Epidermal melanocyte (primary cell): ENCODE data around the gene COX14.
A peak's percentile ranks its signal among the peaks of the same experiment; 100 is the strongest.
"Not testable (repeated sequence)": the region's sequence is repeated elsewhere in the genome, so short reads cannot be mapped to it uniquely, and the experiment has no call there.

Source experiments
- DNase-seq: peaks from one replicate; pipeline ENCODE4 v3.0.0; 2011; ENCODE audit warnings: low spot score; ENCODE audit not compliant: insufficient read length

Gene COX14

DNA sequence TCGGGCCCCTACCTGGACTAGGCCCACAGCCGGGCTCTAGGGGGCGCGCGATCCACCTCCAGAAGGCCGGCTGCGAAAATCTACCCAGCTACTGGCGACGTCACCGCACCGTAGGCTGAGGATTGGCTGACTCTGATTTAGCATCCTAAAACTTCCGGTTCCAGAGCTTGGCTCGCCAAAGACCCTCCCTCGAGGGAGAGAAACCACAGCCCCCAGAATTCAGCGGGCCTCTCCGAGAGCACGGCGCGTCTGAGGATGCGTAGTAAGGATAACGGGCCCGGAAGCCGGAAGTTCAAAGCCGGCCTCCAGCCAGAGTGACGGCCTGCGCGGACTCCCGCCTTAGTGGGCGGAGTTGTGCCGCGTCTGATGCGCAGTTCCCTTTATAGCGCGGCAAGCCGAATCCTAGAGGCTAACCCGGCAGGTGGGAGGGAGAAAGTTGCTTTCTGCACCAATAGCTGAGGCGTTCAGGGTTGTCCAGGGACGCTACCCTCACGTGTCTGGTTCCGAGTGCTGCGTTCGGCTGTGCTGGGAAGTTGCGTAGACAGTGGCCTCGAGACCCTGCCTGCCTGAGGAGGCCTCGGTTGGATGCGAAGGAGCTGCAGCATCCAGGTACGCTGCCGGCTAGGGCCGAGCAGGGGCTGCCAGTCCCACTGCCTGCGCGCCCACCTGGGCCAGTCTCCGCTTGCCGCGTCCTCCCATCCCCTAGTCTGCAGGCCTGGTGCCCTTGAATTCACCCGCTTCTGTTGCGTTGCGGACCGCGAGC lies at the start of gene COX14:
COX14 (plus strand) TSS at position 544 of the 763 bp plus-strand sequence. CDS start 7,808 bp downstream, outside the sequence.
- DNase-seq = peak; percentile 96

GRCh38 chr12:50062728-50063460 lies 49.1 kb upstream of the COX14 start:
- no peak for DNase-seq

DNA sequence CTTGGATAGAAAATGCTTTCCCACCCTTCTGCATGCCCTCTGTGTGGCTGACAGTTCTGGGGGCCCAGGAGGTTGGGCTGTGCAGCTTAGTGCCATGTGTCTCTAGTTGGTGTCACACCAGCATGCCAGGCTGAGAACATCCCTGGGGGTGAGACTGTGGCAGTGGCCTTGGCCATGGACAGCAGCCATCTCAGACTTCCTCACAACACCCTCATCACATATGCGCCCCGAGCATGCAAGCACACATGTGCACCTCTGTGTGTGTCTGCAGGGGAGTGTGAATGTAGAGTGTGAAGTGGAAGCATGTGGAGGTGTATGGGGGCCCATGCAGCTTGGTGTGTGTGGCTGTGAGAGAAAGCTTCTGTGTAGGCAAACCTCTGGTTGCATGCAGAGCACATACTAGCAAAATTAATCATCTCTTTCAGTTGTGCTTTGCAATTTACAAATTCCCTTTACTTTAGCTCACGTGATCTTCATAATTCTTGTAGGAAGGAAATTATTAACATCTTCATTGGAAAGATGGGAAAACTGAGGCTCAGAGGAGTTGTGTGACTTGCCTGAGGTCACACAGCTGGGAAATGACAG lies 46.2 kb upstream of the COX14 start:
- no peak for DNase-seq

DNA sequence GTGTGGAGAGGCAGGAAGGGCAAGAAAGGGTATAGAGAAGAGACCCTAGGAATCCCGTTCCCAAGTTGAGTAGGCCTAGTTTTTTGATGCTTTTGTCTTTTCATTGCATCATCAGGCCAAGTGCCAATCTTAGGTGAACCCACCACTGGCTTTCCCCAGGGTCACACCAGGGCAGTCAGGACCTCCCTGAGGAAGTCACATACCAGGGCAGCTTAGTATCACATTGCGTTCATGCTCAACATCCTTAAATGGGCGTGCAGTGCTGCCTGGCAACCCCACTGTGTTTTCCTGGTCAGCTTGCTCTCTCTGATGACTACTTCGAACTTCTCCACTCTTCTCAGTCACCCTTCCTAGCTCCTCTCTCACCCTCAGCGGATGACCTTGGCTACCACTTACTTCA lies 45.6 kb upstream of the COX14 start:
- no peak for DNase-seq

DNA sequence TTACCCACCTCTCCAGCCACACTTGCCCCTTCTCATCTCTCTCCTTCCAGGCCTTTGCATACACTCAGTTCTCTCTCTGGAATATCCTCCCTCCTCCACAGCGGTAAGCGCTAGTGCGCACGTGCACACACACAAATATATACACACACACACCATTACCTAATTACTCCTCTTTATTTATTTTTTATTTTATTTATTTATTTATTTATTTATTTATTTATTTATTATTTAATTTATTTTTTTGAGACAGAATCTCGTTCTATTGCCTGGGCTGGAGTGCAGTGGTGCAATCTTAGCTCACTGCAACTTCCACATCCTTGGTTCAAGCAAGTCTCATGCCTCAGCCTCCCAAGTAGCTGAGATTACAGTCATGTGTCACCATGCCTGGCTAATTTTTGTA lies 43.0 kb upstream of the COX14 start:
- DNase-seq = no peak

DNA sequence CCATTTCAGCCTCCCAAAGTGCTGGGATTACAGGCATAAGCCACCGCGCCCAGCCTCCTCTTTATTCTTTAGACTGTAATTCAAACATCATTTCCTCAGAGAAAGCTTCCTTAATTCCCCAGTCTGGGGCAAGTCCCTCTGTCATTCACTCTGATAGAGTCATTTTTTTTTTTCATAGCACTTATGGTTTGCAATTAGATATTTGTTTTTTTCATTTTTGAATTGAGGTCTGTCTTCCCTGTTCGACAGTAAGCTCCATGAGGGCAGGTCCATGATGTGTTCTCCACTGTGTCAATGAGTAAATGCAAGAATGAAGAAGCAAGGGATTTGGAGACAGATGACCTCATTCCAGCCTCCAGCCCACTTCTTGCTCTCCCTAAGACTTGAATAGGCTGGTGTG lies 42.5 kb upstream of the COX14 start:
- no peak for DNase-seq

DNA sequence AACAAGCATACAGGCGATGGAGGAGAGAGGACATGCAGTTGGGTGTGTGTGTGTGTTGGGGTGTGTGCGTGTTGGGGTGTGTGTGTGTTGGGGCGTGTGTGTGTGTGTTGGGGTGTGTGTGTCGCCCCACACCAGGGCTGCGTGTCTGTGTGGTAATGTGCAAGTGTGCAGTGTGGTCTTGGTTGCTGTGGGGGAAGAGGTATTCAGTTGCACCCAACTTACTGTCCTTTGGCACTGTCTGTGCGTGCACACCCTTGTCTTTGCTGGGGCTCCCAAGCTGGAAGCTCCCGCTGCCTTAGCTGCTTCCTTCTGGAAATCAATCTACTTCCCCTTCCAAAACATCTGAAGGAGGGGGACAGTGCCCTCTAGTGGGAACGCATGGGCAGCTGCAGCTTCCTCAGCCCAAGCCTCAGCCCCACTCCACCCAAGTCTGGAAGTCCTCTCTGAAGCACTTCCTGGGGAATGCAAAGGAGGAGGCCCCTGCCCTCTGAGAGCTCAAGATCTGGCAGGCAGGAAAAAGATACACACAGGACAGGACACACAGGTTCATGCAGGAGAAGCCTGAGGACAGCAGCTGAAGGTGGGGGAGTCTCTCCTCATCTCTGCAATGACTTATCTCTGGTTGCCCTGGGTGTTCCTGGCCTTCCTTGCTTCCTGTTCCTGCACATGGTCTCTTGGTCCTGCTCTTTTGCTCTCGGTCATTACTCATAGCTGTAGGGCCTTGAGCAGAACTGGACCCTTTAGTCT lies 41.5 kb upstream of the COX14 start:
- DNase-seq = peak; percentile 64

DNA sequence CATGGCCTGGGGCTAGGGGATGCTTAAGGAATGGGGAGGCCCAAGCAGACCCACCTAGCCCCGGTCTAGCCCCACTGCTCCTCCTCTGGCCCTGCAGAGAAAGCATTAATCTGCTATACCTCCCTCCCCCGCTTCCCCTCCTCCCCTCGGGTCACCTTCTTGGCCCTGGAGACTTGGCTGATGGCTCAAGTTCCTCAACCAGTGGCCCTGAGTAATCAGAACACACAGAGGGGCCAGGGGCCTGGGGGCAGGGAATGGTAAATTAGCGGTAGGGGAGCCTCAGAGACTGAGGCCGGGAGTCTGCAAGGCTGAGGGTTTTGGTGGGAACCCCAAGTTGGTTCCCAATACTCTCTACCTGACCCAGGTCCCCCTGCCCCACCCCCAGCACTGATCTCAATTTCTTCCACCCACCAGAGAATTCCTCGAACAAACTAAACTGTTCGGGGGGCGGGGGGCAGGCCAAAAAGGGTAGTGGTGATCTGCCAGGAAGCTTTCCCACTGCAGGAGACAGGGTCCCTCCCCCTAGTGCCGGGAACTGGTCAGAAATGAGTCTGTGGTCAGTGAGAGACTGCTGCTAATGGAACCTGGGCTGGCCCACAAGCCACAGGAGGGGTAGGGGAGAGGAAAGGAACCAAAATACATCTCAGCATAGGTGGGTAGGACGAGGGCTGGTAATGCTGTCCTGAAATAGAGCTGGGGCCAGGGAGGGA lies 39.7 kb upstream of the COX14 start:
- no peak for DNase-seq

DNA sequence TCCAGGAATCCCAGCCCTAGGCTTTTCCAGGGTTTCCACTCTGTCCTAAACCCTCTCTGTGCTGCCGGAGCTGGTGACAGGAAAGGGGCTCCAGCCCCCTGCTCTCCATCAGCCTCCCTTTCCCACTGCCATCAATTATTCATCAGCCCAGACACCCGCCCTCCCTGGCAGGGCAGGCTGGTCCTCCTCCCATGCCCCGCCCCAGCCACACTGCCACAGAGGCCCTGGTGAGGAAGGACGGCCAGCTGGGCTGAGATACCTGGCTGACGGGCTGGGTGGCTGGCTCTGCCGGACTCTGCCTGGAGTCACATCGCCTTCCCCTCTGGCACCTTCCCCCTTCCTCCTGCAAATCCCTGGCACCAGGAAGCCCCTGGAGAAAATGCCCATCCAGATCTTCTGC lies 38.8 kb upstream of the COX14 start:
- DNase-seq = no peak

- DNase-seq = no peak
Observed at GRCh38 chr12:50073712-50074111, 38.3 kb upstream of the COX14 start.

DNA sequence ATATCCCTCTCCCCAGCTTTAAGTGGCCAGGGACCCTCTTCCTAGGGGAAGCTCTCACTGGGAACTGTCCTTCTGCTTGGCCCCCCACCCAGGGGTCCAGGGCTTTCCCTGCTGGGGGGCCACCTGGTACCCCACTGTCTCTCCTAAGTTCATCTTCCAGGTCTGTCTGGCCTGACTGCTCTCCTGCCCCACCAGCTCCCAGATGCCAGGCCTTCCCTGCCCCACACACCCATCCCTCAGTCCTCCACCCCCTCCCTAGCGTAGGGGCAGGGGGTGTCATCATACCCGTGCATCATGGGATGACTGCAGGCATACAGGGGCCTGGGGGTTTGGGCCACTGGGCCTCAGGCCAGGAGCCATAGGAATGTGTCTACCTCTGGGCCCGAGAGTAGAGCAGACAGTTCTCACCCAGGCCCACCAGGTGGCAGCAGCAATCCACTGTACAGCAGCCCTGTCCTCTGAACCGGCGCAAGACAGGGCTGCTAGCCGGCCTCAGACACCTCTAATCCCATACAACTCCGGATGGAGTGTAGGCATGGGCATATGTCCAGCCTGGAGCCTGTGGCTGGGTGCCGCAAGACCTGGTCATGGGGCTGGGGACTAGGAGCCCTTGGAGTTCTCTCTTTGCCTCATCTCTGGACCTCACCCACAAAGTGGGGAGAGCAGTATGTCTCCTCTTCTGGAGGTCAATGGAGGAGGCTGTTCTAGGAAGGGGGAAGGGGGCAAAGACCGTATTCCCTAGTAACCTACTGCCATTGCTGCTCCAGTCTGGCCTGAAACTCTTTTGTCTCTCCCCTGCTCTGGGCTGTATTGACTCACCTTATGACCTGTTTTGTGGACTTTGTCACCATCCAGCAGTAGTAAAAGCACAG lies 36.9 kb upstream of the COX14 start:
- peak; percentile 60 for DNase-seq

- no peak for DNase-seq
Observed at GRCh38 chr12:50075808-50076170, 36.2 kb upstream of the COX14 start.

DNA sequence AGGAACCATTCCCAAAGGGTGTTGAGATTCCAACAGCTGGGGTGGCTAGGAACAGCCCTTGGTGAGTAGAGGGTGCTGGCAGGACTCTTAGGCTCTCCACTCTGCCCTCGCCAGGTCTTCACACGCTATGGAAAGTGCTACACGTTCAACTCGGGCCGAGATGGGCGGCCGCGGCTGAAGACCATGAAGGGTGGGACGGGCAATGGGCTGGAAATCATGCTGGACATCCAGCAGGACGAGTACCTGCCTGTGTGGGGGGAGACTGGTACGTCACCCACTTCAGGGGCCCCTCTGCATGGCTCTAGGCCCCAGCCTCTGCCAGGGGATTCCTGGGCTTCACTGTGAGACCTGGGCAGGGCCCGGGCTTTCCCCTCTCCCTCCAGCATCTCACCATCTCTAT lies 34.9 kb upstream of the COX14 start:
- DNase-seq = no peak

GRCh38 chr12:50078281-50078680 lies 33.8 kb upstream of the COX14 start:
- DNase-seq = no peak

GRCh38 chr12:50079771-50080170 lies 32.3 kb upstream of the COX14 start:
- no peak for DNase-seq

DNA sequence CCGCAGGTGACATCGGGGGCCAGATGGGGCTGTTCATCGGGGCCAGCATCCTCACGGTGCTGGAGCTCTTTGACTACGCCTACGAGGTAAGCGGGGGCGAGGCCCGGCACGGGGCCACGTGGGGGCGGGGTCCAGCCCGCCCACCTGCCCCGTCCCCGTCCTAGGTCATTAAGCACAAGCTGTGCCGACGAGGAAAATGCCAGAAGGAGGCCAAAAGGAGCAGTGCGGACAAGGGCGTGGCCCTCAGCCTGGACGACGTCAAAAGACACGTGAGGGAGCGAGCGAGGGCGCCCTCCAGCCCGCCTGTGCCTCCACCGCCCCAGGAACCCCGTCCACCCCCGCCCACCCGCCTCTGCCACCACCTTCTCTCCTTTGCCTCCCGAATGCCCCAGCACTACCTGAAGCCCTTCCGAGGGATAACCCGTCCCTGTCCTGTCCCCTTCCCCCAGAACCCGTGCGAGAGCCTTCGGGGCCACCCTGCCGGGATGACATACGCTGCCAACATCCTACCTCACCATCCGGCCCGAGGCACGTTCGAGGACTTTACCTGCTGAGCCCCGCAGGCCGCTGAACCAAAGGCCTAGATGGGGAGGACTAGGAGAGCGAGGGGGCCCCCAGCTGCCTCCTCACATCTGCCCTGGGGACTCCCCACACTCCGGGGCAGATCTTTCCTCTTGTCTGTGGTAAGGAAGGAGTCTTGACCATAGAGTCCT lies 30.8 kb upstream of the COX14 start:
- DNase-seq = no peak

DNA sequence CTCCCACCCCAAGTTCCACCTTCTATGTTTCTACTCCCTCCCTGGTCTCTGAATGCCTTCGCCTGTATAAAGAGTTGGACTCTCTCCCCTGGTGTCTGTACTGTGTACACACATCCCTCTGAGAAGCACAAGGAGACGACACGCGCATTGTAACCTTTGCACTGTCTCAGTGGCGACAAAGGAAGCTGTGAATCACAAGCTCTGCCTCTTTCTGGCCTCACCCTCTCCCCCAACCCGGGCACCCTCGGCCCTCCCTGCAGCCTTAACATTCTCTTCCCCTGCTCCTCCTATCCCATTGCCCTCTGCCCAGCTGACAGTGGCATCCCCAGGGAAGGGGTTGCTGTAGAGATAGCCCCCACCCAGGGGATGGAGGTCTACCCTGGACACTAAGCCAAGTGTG lies 29.4 kb upstream of the COX14 start:
- no peak for DNase-seq

DNA sequence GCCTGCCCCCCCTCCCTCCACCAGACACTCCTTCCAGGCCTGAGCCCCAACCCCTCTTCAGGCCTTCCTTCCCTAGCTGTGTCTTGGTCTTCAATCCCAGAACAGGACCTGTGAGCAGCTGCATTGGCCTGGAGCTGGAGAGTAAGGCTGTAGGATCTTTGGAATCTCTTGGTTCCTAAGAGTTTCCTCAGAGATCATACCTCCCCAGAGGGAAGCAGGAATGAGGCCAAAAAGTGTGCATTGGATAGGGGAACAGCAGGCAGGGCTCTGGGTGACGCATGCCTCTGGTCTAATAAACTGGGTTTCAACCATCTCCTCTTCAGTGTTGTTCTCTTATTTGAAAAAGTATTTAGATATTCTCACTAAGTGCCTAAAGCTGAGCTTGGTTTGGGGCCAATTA lies 28.7 kb upstream of the COX14 start:
- no peak for DNase-seq

GRCh38 chr12:50084409-50084774 lies 27.6 kb upstream of the COX14 start:
- not testable (repeated sequence) for DNase-seq
